Gastroesophageal sphincter (tissue), 3 donors: ENCODE data around the gene RPA1.

Experiments
- CTCF ChIP-seq, 4 experiments: fragments of 200-600 bp in 2 of 4; fragments of 450-650 bp in 2 of 4; sonication (generic) in 1 of 4; IDR thresholded peaks; one replicate each; pipeline ENCODE4 v1.5.1; 2017 to 2019; ENCODE audit warnings: antibody characterized with exemption in 4 of 4, mild to moderate bottlenecking in 2 of 4, moderate library complexity in 2 of 4
- POLR2A ChIP-seq, 2 donors: fragments of 450-650 bp; IDR thresholded peaks; one replicate each; pipeline ENCODE4 v1.6.1; 2017; ENCODE audit warnings: antibody characterized with exemption in 2 of 2, mild to moderate bottlenecking in 2 of 2, moderate library complexity in 1 of 2

GRCh38 chr17:1943436-1943831 is 113.6 kb downstream of the RPA1 start:
- TF ChIP-seq CTCF (IDR thresholded peaks at IDR 0.05) (no peak), POLR2A (IDR thresholded peaks at IDR 0.05) (no peak)
